Osteocyte (in vitro differentiated cells): ENCODE data around the gene GRAMD1A. TPM values are rescaled to one million over a fixed set of nuclear protein-coding genes. Genes with fewer than 3 reads are reported as not detected.

Experiments used
- DNase-seq: peaks from one replicate; pipeline ENCODE4 v3.0.0; 2021; ENCODE audit warnings: mixed read lengths; ENCODE audit not compliant: unreplicated experiment; ENCODE audit errors: extremely low spot score
- H3K27ac Mint-ChIP-seq: one replicate; pipeline ENCODE4 v1.8.0; 2021; ENCODE audit warnings: mild to moderate bottlenecking, mixed read lengths; ENCODE audit not compliant: unreplicated experiment
- H3K27me3 Mint-ChIP-seq: one replicate; pipeline ENCODE4 v1.8.0; 2021; ENCODE audit warnings: mixed read lengths; ENCODE audit not compliant: unreplicated experiment
- H3K36me3 Mint-ChIP-seq: one replicate; pipeline ENCODE4 v1.8.0; 2021; ENCODE audit warnings: mixed read lengths; ENCODE audit not compliant: unreplicated experiment
- H3K4me1 Mint-ChIP-seq: one replicate; pipeline ENCODE4 v1.8.0; 2021; ENCODE audit warnings: mixed read lengths; ENCODE audit not compliant: unreplicated experiment
- H3K4me3 Mint-ChIP-seq: one replicate; pipeline ENCODE4 v1.8.0; 2021; ENCODE audit warnings: mild to moderate bottlenecking, moderate library complexity, mixed read lengths; ENCODE audit not compliant: unreplicated experiment
- H3K9me3 Mint-ChIP-seq: one replicate; pipeline ENCODE4 v1.8.0; 2021; ENCODE audit warnings: mixed read lengths; ENCODE audit not compliant: unreplicated experiment
- total RNA-seq: library from RNA; stranded (reverse); gene quantifications from 2 replicates; pipeline ENCODE4 v1.2.1, GENCODE V29; 2021
- TF ChIP-seq, protein P1 (sequence below): fragments of 200-600 bp; sonication (generic); IDR thresholded peaks from 2 replicates; pipeline ENCODE4 v1.5.0; 2021; ENCODE audit warnings: antibody characterized with exemption, mild to moderate bottlenecking, moderate library complexity

Gene GRAMD1A
- total RNA-seq, 1 donor from 2014 or later: 80.8 TPM

DNA sequence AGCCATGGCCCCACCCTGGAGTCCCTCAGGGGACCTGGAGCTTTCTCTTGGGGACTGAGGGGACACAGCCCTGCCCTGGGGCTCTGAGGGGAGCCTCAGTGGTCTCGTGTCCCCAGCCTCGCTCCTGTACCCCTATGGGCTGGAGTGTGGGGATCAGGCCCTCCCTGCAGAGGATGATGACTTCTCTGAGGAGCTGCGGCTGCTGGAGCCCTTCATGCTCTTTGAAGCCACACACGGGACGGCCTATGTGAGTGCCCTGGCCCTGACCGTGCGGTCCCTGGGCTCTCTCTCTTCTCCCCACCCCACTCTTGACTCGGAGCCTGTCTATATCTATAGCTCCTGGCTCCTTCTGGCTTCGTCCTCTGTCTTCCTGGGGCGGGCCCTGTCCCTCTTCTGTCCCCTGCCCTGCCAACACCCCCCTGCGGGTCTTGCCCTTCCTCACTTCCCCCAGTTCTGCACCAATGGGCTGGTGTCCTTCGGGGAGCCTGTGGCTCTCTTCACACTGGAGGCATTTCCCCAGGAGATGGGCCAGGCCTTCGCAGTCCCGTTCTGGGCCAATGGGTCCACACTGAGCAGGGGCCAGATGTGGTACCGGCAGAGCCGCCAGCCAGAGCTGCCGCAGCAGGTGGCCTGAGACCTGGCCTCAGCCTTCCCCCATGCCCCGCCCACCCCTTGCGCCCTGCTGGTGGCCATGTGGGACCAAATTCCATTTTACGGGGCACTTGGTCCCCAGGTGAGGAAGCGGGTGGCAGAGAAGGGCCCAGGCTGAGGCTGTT is 74.5 kb downstream of the GRAMD1A start:
- H3K4me1 Mint-ChIP-seq: no peaks in the 10 kb centered on the region
- no peak overlapping the region for H3K27ac Mint-ChIP-seq

DNA sequence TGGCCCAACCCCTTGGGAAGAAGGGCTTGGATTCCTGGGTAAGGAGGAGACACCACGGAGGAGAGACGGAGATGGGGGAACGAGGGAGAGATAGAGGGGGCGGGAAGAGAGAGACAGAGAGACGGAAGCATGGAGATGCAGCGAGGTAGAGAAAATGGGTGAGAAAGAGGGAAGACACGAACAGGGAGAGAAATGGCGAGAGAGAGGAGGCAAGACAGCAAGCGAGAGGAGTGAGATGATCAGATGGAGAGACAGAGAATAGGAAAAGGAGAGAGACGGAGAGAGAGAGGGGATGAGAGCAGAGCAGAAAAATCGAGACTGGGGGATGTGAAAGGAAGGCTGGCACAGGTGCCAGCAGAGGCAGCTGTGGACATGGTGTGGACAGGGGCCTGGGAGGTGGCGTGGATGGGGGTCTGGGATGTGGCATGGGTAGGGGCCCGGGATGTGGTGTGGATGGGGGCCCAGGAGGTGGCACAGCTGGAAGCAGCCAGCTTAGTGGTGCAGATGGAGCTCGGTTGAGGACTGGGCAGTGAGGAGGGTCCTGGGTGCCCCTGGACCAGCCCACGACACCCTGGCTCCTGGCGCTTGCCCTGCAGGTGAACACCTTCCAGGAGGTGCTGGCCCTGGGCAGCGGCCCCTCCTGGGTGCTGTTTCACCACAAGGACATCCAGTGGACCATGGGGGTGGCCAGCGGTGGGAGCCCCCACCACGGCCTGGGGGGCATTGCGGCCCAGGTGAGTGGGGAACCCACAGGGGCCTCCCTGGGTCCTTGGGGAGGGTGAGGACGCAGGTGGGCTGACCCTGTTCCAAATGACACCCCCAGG is 75.3 kb downstream of the GRAMD1A start:
- H3K4me1 Mint-ChIP-seq: no peaks in the 10 kb centered on the region
- H3K27me3 Mint-ChIP-seq: peaks cover 9% of the 10 kb centered on the region
- no peak overlapping the region for H3K4me3 Mint-ChIP-seq
- no peak for DNase-seq
- TF ChIP-seq, protein P1, sequence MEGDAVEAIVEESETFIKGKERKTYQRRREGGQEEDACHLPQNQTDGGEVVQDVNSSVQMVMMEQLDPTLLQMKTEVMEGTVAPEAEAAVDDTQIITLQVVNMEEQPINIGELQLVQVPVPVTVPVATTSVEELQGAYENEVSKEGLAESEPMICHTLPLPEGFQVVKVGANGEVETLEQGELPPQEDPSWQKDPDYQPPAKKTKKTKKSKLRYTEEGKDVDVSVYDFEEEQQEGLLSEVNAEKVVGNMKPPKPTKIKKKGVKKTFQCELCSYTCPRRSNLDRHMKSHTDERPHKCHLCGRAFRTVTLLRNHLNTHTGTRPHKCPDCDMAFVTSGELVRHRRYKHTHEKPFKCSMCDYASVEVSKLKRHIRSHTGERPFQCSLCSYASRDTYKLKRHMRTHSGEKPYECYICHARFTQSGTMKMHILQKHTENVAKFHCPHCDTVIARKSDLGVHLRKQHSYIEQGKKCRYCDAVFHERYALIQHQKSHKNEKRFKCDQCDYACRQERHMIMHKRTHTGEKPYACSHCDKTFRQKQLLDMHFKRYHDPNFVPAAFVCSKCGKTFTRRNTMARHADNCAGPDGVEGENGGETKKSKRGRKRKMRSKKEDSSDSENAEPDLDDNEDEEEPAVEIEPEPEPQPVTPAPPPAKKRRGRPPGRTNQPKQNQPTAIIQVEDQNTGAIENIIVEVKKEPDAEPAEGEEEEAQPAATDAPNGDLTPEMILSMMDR: no peak
- H3K36me3 Mint-ChIP-seq: no peaks in the 10 kb centered on the region
- peaks cover 3% of the 10 kb centered on the region for H3K9me3 Mint-ChIP-seq
- no peak overlapping the region for H3K27ac Mint-ChIP-seq

More for the DNA sequence above, 74.5 kb downstream of the GRAMD1A start:
- peaks cover 5% of the 10 kb centered on the region for H3K9me3 Mint-ChIP-seq
- no peak overlapping the region for H3K4me3 Mint-ChIP-seq
- DNase-seq: no peak
- peaks cover 9% of the 10 kb centered on the region for H3K27me3 Mint-ChIP-seq
- TF ChIP-seq, protein P1: no peak
- H3K36me3 Mint-ChIP-seq: no peaks in the 10 kb centered on the region

DNA sequence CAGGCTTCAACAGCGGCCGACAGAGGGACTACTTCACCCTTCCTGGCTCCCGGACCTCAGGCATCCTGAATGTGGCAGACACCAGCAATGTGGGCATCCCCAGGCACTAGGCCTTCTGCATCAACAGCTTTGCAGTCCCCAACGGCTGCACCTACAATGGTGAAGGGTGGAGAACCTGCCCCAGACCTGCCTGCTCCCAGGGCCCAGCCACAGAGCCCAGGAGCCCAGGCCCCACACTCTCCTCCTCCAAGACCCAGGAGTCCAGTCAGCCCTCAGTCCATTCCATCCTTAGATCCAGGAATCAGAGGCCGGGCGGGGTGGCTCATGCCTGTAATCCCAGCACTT is 75.9 kb downstream of the GRAMD1A start:
- TF ChIP-seq, protein P1: no peak
- Mint-ChIP-seq H3K36me3 (no peaks in the 10 kb centered on the region), H3K27me3 (peaks cover 9% of the 10 kb centered on the region), H3K4me3 (no peak overlapping the region), H3K9me3 (no peaks in the 10 kb centered on the region), H3K4me1 (no peaks in the 10 kb centered on the region), H3K27ac (no peak overlapping the region)
- DNase-seq: no peak

Other genes with a start within 250 kb of the GRAMD1A start
- gene ZNF599, start 227.1 kb upstream of the GRAMD1A start, total RNA-seq: 8.7 and 9.2 TPM in 2 replicates
- gene ZNF30, start 73.4 kb upstream of the GRAMD1A start, total RNA-seq: 3.9 and 6.2 TPM in 2 replicates
- 3.0 and 4.1 TPM in 2 replicates for gene ZNF792, start 36.1 kb upstream of the GRAMD1A start, total RNA-seq
- gene SCN1B, start 30.1 kb downstream of the GRAMD1A start, total RNA-seq: 7.3 and 8.1 TPM in 2 replicates
- gene HPN, start 41.4 kb downstream of the GRAMD1A start, total RNA-seq: not detected in 2 replicates
- gene FXYD3, start 115.5 kb downstream of the GRAMD1A start, total RNA-seq: not detected in 2 replicates
- gene LGI4, start 134.7 kb downstream of the GRAMD1A start, total RNA-seq: 0.32 and 0.34 TPM in 2 replicates
- gene FXYD1, start 138.5 kb downstream of the GRAMD1A start, total RNA-seq: 0.86 TPM in 1 of 2 replicates, not detected in the other
- 0.50 TPM in 1 of 2 replicates, not detected in the other for gene FXYD7, start 142.9 kb downstream of the GRAMD1A start, total RNA-seq
- 81.0 and 86.6 TPM in 2 replicates for gene FXYD5, start 154.4 kb downstream of the GRAMD1A start, total RNA-seq
- not detected in 2 replicates for gene FAM187B, start 228.4 kb downstream of the GRAMD1A start, total RNA-seq
- gene LSR, start 248.7 kb downstream of the GRAMD1A start, total RNA-seq: 0.29 and 0.83 TPM in 2 replicates